ENCODE data around the gene RGS2.

Gene RGS2

GRCh38 chr1:192766876-192767275 is 42.0 kb upstream of the RGS2 start:
- TF ChIP-seq CTCF (IDR thresholded peaks at IDR 0.05) (peak; percentile 24; the same call in 1 of the 2 replicates), ZFX (IDR thresholded peaks at IDR 0.05; ENCODE audit: borderline replicate concordance) (no peak)
- no peak overlapping the region for H3K27ac ChIP-seq

GRCh38 chr1:192767798-192768197 is 41.0 kb upstream of the RGS2 start:
- no peak overlapping the region for H3K27ac ChIP-seq
- TF ChIP-seq ZFX (IDR thresholded peaks at IDR 0.05; ENCODE audit: borderline replicate concordance), result no peak
- no peak for TF ChIP-seq CTCF (IDR thresholded peaks at IDR 0.05)

DNA sequence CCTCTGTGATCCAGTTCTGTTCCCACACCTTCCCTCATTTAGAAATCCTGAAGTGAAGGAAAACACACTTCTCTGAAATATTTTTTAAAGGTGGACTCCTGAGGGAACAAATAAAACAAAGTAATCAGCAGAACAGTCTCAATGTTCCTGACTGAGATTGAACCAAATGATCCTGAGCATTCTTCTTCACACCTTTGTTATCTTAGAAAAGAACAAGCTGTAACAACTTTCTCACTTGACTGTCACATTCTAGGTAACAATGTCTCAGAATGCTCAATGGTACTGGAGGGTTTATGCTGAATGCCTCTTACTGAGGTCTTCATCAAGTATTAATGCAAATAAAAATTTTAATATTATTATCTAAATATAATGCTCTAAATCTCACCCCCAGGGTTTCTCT is 40.4 kb upstream of the RGS2 start:
- no peak overlapping the region for H3K27ac ChIP-seq
- TF ChIP-seq CTCF (IDR thresholded peaks at IDR 0.05) (no peak), ZFX (IDR thresholded peaks at IDR 0.05; ENCODE audit: borderline replicate concordance) (no peak)

DNA sequence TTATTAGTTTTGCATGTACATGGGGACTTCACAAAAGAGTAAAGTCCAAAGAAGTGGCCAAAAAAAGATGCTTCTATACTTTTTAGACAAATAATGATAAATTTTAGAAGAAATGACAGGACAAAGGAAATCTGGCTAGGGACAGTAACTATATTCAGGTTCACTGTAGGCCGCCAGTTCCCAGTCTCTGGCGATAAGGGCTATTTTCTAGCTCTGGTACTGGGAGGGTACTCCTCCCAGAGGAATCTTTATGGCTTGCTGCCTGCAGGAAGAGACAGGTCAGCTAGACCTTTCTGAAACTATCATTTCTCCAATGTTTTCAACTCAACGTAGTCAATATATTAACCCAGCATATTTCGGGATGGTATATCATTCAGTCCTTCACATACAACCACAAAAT is 37.5 kb upstream of the RGS2 start:
- H3K27ac ChIP-seq, result no peak overlapping the region
- no peak for TF ChIP-seq CTCF (IDR thresholded peaks at IDR 0.05)
- no peak for TF ChIP-seq ZFX (IDR thresholded peaks at IDR 0.05; ENCODE audit: borderline replicate concordance)

DNA sequence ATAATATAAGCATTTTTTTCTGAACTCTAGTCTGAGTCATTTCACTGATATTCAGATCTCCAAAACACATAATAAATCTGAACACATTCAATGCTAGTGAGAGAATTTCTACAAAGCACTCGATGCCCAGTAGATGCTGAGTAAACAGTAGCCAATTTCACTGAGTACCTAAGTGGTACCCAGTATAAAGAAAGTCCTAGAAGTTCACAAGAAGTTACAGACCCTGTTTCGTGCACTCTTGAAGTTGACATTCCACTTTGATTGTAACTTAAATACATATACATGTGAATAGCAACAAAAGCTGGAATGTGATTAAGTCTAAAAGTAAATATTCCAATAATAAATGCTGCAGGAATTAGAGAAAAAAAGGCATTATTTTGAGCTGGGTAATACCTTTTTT is 33.2 kb upstream of the RGS2 start:
- H3K27ac ChIP-seq, result no peak overlapping the region
- TF ChIP-seq ZFX (IDR thresholded peaks at IDR 0.05; ENCODE audit: borderline replicate concordance) (no peak), CTCF (IDR thresholded peaks at IDR 0.05) (no peak)

- TF ChIP-seq ZFX (IDR thresholded peaks at IDR 0.05; ENCODE audit: borderline replicate concordance) (no peak), CTCF (IDR thresholded peaks at IDR 0.05) (no peak)
- no peak overlapping the region for H3K27ac ChIP-seq
Observed at GRCh38 chr1:192776206-192776605, 32.6 kb upstream of the RGS2 start.

- no peak overlapping the region for H3K27ac ChIP-seq
Observed at GRCh38 chr1:192776998-192777397, 31.8 kb upstream of the RGS2 start.

More at GRCh38 chr1:192776998-192777397, 31.8 kb upstream of the RGS2 start:
- TF ChIP-seq ZFX (IDR thresholded peaks at IDR 0.05; ENCODE audit: borderline replicate concordance) (no peak), CTCF (IDR thresholded peaks at IDR 0.05) (no peak)

All from 22Rv1 (cell line).